ENCODE results near the gene FNDC10. TPM values are rescaled to one million over a fixed set of nuclear protein-coding genes. Genes with fewer than 3 reads are reported as not detected.
A peak's percentile ranks its signal among the peaks of the same experiment; 100 is the strongest.
"Not testable (repeated sequence)": the region's sequence is repeated elsewhere in the genome, so short reads cannot be mapped to it uniquely, and the experiment has no call there.

The FNDC10 gene
- 1 to 10 TPM in 1 of 2 experiments, under 1 TPM in 1; 0.94 to 1.2 TPM for total RNA-seq

DNA sequence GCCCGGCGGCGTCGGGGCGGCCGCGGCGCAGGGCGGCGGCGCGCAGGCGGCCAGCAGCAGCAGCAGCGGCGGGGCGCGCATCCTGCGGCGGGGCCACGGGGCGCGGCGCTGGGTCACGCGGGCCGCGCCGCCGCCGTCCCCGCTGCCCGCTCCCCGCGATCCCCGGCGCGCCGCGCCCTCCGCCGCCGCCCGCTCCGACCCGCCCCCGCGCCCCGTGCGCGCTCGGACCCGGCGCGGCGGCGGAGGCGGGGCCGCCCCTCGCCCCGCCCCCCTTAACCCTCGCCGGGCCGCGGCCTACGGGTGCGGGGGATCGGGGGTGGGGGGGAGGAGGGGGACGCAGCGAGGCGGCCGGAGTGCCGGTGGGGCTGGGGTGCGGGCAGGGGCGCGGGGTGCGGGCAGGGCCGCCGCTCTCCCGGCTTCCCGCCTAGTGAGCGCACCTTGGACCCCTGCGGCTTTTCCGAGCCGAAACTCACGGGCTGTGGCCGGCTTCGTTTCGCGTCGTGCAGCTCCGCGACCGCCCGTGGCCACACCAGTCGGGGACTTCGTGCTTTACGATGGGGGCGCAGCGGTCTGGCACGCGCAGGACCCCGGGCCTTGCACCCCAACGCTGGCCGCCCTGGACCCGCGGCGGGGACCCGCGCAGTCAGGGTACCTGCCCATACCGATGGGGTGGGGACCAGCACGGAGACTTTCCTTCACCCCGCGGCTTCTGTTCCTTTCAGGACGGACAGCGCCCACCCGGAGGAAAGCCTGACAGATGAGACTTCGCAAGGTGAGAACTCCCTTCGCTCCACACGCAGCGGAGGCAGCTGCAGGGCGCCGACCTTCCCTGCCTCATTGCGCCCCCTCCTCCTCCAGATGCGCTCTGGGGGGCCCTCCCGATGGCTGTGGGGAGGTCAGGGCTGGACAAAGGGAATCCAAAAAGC, at the start of gene FNDC10:
Gene FNDC10, minus strand, starts transcription at position 201 of the 926 bp plus-strand sequence. Its CDS starts 120 bp downstream, at position 81.
- H3K9me3 Mint-ChIP-seq, result no peaks in the 10 kb centered on the region
- DNase-seq, result no peak
- H3K4me3 Mint-ChIP-seq, result peak within 1 kb of the TSS; percentile 73
- peaks cover 6% of the 10 kb centered on the region for H3K27me3 Mint-ChIP-seq (ENCODE audit: low read depth)
- H3K4me1 Mint-ChIP-seq (ENCODE audit: low read depth), result peaks cover 11% of the 10 kb centered on the region
- intact Hi-C loops (cut with micrococcal nuclease), result no loop called here
- H3K27ac Mint-ChIP-seq, result no peak within 1 kb of the TSS
- CTCF ChIA-PET, result no interaction called here
- H3K36me3 Mint-ChIP-seq (ENCODE audit: low read depth), result no peaks in the 10 kb centered on the region

DNA sequence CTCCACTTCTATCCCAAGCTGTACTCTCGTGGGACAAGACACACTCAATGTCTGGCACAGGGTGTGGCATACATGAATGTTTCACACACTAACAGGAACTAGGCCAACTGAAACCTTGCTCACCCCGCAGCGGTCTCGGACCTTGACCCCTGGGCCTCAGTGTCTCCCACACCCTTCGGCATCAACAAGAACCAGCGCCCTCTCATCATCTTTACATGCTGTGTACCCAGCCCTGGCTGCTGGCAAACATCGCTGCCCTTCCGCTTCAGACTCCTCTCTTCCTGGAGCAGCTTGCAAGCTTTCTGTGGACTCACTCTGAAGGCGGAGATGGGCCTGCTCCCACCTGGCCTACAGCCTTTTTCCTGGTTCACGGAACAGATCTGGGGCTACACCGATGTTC, 48.3 kb upstream of the FNDC10 start:
- H3K4me3 Mint-ChIP-seq; H3K27ac Mint-ChIP-seq; H3K27me3 Mint-ChIP-seq (ENCODE audit: low read depth); H3K9me3 Mint-ChIP-seq; intact Hi-C loops (cut with micrococcal nuclease); H3K4me1 Mint-ChIP-seq (ENCODE audit: low read depth); DNase-seq: not testable (repeated sequence)
- peaks cover 38% of the 10 kb centered on the region for H3K36me3 Mint-ChIP-seq (ENCODE audit: low read depth)
- CTCF ChIA-PET, result interaction anchor here (0.6 kb wide), 1 partner anchor 408 kb away, joined by 4 read pairs; no protein-coding TSS in a partner anchor

DNA sequence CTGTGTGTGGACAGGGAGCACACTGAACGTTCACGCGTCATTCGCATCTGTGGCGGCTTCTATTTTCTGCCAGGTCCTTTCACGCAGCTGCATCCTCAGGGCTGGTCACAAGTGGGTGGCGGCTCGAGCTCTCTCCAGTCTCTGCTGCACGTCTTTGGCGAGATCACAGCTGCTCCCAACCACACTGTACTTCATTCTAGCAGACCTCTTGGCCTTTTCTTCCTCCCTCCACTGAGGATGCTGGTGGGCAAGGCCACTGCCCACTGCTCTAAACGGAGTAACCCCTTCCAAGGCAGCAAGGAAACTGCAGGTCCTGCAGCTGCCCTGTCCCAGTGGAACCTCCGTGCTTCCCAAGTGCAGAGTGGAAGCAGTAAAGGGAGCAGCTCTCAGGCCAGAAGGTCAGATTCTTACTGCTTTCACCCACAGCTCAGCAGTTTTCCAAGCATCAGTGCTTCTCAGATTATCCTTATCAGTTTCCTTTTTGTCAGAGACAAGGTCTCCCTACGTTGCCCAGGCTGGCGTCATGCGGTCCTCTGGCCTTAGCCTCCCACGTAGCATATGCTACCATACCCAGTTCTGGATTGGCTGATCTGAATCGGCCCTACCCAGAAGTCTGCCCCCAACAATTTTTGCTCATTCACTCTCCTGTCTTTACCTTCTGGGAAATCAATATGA, 47.8 kb upstream of the FNDC10 start:
- H3K27ac Mint-ChIP-seq; H3K9me3 Mint-ChIP-seq; H3K27me3 Mint-ChIP-seq (ENCODE audit: low read depth); DNase-seq; intact Hi-C loops (cut with micrococcal nuclease); H3K4me3 Mint-ChIP-seq; H3K4me1 Mint-ChIP-seq (ENCODE audit: low read depth): not testable (repeated sequence)
- CTCF ChIA-PET, result interaction anchor here (0.6 kb wide), 1 partner anchor 409 kb away, joined by 4 read pairs; no protein-coding TSS in a partner anchor
- H3K36me3 Mint-ChIP-seq (ENCODE audit: low read depth), result peaks cover 37% of the 10 kb centered on the region

DNA sequence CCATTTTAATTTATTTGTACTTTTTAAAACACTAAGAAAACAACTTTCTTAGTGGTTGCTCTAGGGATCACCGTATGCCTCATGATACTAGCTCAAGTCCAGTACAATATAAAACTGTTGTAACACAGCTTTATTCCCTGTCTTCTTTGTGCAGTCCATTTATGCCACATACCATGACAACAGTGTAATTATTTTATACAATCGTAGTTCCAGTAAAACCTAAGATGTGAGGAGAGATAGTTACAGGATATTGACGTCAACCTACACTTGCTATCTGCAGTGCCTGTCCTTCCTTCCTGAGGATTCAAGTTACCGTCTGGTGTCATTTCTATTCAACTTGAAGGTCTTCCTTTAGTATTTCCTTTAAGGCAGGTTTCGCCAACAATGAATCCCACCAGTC, 46.4 kb upstream of the FNDC10 start:
- H3K36me3 Mint-ChIP-seq (ENCODE audit: low read depth), result peaks cover 27% of the 10 kb centered on the region
- H3K9me3 Mint-ChIP-seq; H3K27ac Mint-ChIP-seq; DNase-seq; CTCF ChIA-PET; H3K27me3 Mint-ChIP-seq (ENCODE audit: low read depth); H3K4me3 Mint-ChIP-seq; intact Hi-C loops (cut with micrococcal nuclease); H3K4me1 Mint-ChIP-seq (ENCODE audit: low read depth): not testable (repeated sequence)

DNA sequence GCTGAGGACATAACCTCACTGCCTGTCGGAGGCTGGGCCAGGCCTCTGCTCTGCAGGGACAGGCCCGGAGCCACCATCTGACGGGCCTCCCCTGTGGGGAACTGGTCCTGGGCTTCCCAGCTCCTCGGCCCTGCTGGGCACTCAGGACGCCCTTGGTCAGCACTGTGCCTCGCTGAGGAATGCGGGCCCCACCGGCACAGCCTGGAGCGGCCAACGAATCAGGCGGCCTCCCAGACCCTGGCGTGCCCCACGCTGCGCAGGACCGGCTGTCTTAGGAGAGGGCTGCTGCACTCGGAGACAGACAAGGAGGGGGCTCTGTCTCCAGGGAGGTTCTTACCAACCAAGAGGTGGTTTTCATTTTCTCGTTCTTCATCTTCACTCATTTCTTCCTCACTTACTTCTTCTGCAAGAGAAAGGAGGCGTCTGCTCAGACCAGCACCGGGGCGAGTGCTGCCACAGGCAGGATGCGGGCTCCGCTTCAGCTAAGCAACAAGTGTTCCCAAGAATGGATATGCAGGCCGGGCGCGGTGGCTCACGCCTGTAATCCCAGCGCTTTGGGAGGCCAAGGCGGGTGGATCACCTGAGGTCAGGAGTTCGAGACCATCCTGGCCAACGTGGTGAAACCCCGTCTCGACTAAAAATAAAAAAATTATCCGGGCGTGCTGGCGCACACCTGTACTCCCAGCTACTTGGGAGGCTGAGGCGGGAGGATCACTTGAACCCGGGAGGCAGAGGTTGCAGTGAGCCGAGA, 41.0 kb upstream of the FNDC10 start:
- H3K36me3 Mint-ChIP-seq (ENCODE audit: low read depth); intact Hi-C loops (cut with micrococcal nuclease); H3K4me3 Mint-ChIP-seq; CTCF ChIA-PET; H3K27ac Mint-ChIP-seq; DNase-seq; H3K27me3 Mint-ChIP-seq (ENCODE audit: low read depth); H3K4me1 Mint-ChIP-seq (ENCODE audit: low read depth); H3K9me3 Mint-ChIP-seq: not testable (repeated sequence)

DNA sequence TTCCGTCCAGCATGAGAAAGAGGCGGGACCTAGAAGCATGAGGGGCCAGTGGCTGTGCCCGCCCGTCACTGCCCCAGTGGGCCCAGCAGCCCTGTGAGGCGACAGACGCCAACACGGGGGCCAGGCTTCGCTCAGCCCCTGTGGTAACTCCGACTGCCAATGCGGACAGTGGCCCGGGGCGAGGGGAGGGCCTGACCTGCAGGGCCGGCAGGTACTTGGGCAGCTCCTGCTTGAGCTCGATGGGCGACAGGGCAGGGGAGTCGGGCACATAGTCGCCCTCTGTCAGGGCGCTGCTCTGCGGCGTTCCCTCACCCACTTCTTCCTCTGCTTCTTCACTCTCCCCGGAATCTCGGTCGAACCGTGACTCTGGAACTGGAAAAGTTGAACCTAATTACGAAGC, 40.1 kb upstream of the FNDC10 start:
- DNase-seq; H3K4me3 Mint-ChIP-seq; H3K4me1 Mint-ChIP-seq (ENCODE audit: low read depth); H3K27ac Mint-ChIP-seq; H3K36me3 Mint-ChIP-seq (ENCODE audit: low read depth); intact Hi-C loops (cut with micrococcal nuclease); H3K9me3 Mint-ChIP-seq; CTCF ChIA-PET; H3K27me3 Mint-ChIP-seq (ENCODE audit: low read depth): not testable (repeated sequence)

DNA sequence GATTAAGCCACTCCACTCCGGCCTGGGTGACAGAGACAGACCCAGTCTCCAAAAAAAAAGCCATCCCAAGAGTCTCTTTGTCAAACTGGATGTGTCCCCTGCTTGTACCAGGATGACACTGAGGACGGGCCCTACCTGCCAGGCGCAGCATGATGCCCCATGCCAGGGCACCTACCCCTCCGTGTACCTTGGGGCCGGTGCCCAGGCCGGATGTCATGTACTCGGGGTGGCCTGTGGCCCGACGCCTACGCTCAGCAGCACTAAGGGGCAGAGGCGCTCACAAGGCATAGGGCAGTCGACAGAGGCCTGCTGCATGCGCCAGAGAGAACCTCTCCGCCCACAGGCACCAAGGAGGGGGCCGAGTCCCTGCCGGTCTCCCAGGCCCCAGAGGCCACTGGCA, 39.4 kb upstream of the FNDC10 start:
- intact Hi-C loops (cut with micrococcal nuclease); CTCF ChIA-PET; H3K4me1 Mint-ChIP-seq (ENCODE audit: low read depth); H3K9me3 Mint-ChIP-seq; DNase-seq; H3K36me3 Mint-ChIP-seq (ENCODE audit: low read depth); H3K27ac Mint-ChIP-seq; H3K4me3 Mint-ChIP-seq; H3K27me3 Mint-ChIP-seq (ENCODE audit: low read depth): not testable (repeated sequence)

DNA sequence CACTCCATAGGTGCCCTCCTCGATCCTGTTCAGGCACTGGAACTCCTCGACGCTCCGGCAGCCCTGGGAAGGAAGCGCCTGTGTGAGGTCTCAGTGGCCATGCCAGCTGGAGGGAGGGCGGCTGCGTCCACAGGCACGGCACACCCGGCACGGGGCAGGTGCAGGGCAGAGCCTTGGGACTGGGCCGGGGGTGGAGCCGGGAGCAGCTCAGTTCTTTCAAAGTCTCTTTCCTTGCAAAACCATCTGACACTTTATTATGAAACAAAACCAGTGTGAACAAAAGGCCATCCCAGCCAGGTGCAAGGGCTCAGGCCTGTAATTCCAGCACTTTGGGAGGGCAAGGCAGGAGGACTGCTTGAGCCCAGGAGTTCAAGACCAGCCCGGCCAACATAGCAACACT, 38.6 kb upstream of the FNDC10 start:
- H3K4me1 Mint-ChIP-seq (ENCODE audit: low read depth); DNase-seq; H3K27me3 Mint-ChIP-seq (ENCODE audit: low read depth); H3K4me3 Mint-ChIP-seq; CTCF ChIA-PET; H3K9me3 Mint-ChIP-seq; H3K36me3 Mint-ChIP-seq (ENCODE audit: low read depth); intact Hi-C loops (cut with micrococcal nuclease); H3K27ac Mint-ChIP-seq: not testable (repeated sequence)

DNA sequence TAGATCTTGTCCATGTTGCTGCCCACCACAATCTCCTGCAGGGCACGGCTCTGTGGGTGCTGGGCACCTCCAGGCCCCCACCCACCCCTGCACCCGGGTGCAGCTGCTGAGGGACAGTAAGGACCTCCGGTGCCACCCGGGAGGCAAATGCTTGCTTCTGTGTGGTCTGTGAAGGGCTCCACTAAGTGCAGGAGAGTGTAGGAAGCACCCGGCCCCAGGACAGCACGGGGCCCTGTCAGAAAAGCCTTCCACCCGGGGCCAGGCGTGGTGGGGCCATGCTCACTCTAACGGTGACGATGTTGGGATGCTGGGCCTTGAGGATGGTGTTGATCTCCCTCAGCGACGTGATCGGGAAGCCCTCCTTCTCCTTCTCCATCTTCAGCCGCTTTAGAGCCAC, 37.5 kb upstream of the FNDC10 start:
- intact Hi-C loops (cut with micrococcal nuclease); H3K4me3 Mint-ChIP-seq; H3K27me3 Mint-ChIP-seq (ENCODE audit: low read depth); H3K27ac Mint-ChIP-seq; H3K4me1 Mint-ChIP-seq (ENCODE audit: low read depth); CTCF ChIA-PET; H3K36me3 Mint-ChIP-seq (ENCODE audit: low read depth); DNase-seq; H3K9me3 Mint-ChIP-seq: not testable (repeated sequence)

DNA sequence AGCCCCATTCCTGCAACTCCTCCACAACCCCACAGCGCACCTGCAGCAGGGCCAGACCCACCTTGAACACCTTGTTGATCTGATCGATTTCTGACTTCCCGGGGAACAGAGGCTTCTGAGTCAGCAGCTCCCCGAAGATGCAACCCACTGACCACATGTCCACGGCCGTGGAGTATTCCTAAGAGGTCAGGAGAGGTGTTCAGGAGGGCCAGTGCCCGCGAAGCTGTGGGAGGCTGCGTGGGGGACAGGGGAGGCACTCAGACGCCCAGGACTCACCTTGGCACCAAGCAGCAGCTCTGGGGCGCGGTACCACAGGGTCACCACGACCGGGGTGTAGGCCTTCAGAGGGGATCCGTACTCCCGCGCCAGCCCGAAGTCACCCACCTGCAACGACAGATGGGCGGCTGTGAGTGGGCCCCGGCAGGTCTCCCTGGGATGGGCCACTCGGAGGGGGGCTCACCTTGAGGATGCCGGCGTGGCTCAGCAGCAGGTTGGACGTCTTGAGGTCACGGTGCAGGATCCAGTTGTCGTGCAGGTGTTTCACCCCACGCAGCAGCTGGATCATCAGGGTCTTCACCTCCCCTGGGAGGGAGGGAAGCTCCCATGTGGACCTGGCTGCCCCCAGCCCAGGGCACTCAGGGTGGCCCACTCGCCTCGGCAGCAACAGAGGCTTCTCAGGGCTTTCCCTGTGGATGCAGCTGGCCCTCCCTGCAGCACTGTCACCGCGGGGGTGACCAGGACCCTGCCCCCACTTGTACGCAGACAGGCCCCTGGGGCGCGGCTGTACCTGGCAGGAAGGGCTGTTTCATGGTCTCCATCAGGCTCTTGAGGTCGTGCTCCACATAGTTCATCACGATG, 36.9 kb upstream of the FNDC10 start:
- H3K27ac Mint-ChIP-seq; intact Hi-C loops (cut with micrococcal nuclease); DNase-seq; CTCF ChIA-PET; H3K36me3 Mint-ChIP-seq (ENCODE audit: low read depth); H3K4me1 Mint-ChIP-seq (ENCODE audit: low read depth); H3K9me3 Mint-ChIP-seq; H3K4me3 Mint-ChIP-seq; H3K27me3 Mint-ChIP-seq (ENCODE audit: low read depth): not testable (repeated sequence)

DNA sequence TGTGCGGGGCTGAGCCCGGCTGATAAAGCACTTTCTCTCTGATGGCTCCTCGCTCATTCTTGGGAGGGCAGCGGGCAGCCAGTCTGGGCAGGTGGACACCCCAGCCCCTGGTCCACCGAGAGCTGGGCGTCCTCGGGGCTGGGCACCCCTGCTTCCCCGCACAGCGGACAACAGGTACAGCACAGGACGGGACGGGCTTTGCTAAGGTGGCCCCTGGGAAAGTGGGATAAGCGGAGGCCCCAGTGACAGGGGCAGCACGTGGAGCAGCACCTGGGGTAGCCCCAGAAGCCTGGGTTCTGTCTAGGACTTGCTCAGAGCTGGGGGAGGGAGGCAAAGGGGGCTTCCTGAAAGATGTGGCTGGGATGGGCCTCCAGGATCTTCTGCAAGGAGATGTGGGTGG, 34.7 kb upstream of the FNDC10 start:
- H3K27ac Mint-ChIP-seq; intact Hi-C loops (cut with micrococcal nuclease); H3K4me3 Mint-ChIP-seq; H3K9me3 Mint-ChIP-seq; H3K36me3 Mint-ChIP-seq (ENCODE audit: low read depth); H3K27me3 Mint-ChIP-seq (ENCODE audit: low read depth); DNase-seq; CTCF ChIA-PET; H3K4me1 Mint-ChIP-seq (ENCODE audit: low read depth): not testable (repeated sequence)

DNA sequence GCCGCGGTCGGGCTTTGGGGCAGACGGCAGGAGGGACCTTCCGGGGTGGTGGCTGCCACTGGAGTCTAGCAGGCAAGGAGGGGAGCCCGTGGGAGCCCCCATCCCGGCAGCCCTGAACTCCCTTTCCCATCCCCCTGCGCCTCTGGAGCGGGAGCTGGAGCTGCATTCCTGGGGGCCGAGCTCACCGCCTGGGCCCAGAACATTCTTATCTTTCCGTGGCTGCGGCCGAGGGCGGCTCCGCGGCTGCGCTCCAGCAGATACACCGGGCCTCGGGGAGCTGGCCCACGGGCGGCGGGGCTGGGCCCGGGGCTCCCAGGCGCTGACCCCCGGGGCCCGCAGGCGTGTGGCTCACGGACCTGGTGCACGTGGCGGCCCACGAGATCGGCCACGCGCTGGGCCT, 33.5 kb upstream of the FNDC10 start:
- intact Hi-C loops (cut with micrococcal nuclease); H3K4me1 Mint-ChIP-seq (ENCODE audit: low read depth); CTCF ChIA-PET: not testable (repeated sequence)

More for the DNA sequence above, 33.5 kb upstream of the FNDC10 start:
- not testable (repeated sequence) for DNase-seq; H3K4me3 Mint-ChIP-seq; H3K36me3 Mint-ChIP-seq (ENCODE audit: low read depth); H3K27me3 Mint-ChIP-seq (ENCODE audit: low read depth); H3K9me3 Mint-ChIP-seq; H3K27ac Mint-ChIP-seq
